LNCAP (cell line): ENCODE data around the gene LRRC31.

Experiments used
- TF ChIP-seq, protein P1 (sequence below): fragments of 450-650 bp; IDR thresholded peaks from 2 replicates; pipeline ENCODE4 v1.5.1; 2017; ENCODE audit warnings: mild to moderate bottlenecking

Gene LRRC31

DNA sequence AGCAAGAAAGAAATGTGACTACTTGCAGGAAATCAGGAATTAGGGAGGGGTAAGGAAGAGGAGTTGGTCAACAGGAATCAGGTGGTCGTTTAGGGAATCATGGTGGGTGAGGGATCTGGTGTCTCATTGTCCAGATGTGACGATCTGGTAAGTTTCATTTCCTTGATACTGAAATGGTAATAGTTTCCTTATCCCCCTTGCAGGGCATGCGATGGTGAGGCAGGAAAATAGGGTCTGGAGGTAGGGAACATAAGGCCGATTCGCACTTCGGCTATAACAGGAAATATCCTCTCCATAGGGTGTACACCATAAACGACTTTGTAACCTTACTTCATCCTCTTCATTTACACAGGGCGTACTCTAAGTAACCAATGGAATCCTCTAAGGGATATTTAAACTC is 56.5 kb downstream of the LRRC31 start:
- TF ChIP-seq, protein P1, sequence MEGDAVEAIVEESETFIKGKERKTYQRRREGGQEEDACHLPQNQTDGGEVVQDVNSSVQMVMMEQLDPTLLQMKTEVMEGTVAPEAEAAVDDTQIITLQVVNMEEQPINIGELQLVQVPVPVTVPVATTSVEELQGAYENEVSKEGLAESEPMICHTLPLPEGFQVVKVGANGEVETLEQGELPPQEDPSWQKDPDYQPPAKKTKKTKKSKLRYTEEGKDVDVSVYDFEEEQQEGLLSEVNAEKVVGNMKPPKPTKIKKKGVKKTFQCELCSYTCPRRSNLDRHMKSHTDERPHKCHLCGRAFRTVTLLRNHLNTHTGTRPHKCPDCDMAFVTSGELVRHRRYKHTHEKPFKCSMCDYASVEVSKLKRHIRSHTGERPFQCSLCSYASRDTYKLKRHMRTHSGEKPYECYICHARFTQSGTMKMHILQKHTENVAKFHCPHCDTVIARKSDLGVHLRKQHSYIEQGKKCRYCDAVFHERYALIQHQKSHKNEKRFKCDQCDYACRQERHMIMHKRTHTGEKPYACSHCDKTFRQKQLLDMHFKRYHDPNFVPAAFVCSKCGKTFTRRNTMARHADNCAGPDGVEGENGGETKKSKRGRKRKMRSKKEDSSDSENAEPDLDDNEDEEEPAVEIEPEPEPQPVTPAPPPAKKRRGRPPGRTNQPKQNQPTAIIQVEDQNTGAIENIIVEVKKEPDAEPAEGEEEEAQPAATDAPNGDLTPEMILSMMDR = no peak

DNA sequence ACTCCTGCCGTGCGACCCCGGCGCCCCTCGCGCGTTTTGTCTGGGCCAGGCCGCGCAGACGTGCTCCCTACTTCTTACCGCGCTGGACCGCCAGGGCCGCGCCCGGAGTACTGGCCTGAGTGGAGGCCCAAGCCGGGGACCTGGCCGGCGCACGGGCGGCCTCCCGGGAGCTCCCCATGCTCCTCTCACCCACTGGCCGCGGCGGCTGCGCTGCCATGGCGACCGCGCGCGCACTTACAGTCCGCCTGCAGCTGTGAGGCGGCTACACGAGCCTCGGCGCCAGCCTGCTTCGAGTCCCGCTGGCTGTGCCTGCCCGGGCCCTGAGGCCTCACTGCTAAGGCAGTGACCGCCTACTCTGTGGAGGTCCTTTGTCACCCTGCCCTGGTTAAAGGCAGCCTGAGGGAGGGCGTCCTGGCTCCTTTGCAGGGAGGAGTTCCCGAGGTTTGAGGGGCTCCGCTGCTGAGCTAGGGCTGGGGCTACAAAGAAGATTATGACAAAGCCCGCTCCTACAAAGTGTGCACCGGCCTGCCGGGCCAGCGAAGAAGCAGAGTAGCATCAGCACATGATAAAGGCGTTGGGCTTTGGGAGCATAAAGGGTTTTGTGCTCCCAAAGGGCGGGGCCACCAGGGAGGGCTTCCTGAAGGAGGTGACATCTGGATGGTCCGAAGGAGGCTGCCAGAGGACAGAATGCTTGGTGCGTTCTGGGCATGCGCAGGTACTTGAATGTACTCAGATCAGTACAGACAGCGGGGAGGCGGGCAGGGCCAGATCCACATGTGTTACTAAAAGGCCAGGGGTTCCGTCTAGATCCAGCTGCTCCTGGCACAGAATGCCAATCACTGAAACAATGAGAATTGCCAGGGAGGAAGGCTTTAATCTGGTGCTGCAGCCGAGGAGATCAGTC is 57.2 kb downstream of the LRRC31 start, which contains the start of the genes LRRC34 and LRRIQ4:
Gene LRRC34, minus strand, starts transcription at position 573 of the 904 bp plus-strand sequence. Its CDS starts 356 bp downstream, at position 217.
Gene LRRIQ4, plus strand, starts transcription at position 539 of the 904 bp plus-strand sequence. CDS start 9,052 bp downstream, outside the sequence.
- TF ChIP-seq, protein P1 = no peak

DNA sequence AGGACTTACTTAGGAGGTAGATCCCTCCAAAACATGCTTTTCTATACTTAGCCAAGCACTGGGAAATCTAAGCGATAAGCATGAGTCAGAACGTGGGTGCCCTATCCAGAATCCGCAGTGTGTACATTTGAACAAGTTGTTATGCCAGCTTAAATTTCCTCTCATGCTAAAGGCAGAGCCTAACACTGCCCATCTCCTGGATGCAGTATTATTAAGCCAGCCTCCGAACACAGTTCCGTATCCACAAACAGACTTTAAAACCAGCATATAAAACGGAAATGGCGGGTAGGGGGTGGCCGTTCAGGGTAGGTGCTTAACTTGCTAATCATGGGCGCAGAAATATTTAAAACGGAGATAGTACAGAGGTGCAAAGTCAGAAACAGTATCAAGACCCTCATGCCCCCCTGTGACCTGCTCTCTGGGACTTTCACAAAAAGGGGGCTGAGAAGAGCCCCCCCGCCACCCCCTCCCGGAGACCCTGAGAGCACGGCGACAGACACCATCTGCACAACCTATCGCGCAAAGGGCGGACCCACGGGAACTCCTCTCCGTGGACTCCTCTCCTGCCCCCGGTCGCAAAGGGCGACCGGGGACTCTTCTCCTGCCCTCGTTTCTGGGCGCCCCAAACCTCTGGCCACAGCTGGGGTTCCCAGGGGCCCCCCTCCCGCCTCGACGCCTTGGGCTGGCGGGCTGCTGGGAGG is 58.0 kb downstream of the LRRC31 start:
- TF ChIP-seq, protein P1 = no peak

DNA sequence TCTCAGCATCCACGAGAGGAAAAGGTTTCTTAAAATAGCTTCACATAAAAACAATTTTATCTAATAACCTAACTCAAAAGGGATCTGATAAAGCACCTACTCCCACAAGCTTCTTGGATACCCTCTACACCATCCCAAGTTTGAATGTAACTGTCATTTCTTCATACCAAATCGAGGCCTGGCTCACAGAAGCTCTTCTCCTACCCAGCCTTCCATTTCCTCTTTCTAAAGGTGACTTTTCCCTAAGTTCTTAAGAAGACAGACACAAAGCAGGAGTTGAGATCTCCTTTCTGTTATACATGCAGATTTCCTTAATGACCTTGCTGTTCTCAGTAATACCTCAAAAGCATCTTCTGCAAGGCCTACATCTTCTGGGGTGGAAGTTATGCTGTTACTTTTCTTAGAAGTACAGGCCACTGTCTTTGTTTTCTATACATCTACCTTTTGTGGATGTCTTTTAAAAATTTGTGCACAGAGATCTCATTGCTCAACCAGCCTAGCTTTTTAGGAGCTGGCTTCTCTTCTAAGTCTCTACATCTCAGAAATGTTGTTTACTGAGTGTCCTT is 60.4 kb downstream of the LRRC31 start:
- TF ChIP-seq, protein P1 = no peak

DNA sequence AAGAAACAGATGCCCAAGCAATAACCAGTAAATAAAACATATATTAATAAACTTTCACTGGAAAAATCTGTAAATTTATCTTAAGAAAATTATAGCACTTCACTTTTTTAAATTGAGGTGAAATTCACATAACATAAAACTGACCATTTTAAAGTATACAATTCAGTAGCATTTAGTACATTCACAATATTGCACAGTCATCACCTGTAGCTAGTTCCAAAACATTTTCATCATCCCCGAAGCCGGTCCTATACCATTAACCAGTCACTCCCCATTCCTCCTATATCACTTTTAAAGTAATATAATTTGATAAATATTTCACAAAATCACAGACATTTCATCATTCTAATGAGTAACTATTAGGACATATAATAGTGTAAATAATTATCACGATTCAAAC is 65.1 kb downstream of the LRRC31 start:
- TF ChIP-seq, protein P1 = no peak

DNA sequence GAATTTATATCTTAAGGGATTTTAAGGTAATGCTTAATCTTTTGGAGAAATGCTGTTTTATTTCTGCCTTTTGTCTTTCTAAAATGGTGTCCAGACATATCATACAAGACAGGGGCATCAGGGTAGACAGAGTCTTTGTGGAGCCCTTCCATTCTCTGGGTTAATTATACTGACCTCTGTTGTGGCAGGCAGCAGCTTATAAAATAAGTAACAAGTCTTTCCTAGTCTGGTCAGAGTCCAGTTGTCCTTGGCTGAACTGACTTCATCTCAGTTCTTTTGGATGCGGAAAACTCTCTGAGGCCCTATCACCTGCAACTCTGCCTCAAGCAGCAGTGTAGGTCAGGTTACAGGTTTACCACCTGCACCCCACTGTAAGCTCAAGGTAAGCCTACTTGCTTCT is 77.4 kb downstream of the LRRC31 start:
- TF ChIP-seq, protein P1 = no peak

DNA sequence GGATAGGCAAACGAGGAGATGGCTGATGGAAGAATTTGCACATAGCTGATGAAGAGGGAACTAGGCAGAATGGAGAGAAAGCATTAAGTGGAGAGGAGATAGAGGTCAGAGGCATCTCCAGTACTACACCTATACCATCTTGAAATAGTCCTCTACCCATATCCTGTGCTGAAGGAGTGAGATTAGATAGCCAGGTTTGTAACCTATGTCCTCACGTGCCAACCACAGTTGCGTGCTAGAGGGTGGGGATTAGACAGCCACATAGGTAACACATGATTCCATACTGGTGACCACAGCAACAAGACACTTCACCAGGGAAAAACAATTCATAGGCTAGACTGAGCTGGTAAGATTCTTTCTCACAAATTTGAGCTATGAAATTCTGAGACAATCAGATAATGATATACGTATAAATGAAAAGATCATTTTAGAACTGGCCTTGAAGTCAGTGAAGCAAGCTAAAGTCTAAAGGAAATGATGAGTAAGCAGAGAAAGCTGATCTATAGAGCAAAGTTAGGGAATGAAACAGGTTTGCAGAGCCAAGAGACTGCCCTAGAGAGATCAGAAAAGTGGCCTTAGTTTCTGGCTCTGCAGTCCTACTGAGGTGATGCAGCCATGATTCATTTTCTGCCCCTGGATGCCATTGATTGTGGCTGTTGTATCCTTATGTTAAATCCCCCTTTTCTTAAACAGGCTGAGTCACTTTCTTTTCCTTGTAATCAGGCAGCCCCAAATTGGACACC is 78.9 kb downstream of the LRRC31 start:
- TF ChIP-seq, protein P1 = no peak
